Endometrial microvascular endothelial cells (primary cell): Measurements from ENCODE around the gene CLEC2A. TPM values are rescaled to one million over a fixed set of nuclear protein-coding genes. Genes with fewer than 3 reads are reported as not detected.

Experiments used
- total RNA-seq: library from RNA; depleted of rRNA; stranded (reverse); fragments of >200 nt; gene quantifications from one replicate; pipeline ENCODE4 v1.2.3, GENCODE V29; 2015; ENCODE audit errors: inconsistent ontology term

The CLEC2A gene
- total RNA-seq, 1 donor from 2014 or later = not detected

Other genes starting within 250 kb of the CLEC2A start
- gene CLECL1, start 199.3 kb downstream of the CLEC2A start, total RNA-seq = not detected
- 23.8 TPM for gene CD69, start 171.5 kb downstream of the CLEC2A start, total RNA-seq
- 2.1 TPM for gene KLRF1, start 104.9 kb downstream of the CLEC2A start, total RNA-seq
- 30.8 TPM for gene CLEC2B, start 63.0 kb downstream of the CLEC2A start, total RNA-seq
- not detected for gene KLRF2, start 50.9 kb downstream of the CLEC2A start, total RNA-seq
- not detected for gene CLEC12A, start 39.0 kb upstream of the CLEC2A start, total RNA-seq
- gene CLEC1B, start 66.8 kb upstream of the CLEC2A start, total RNA-seq = not detected
- 0.09 TPM for gene CLEC12B, start 78.3 kb upstream of the CLEC2A start, total RNA-seq
- gene CLEC9A, start 98.3 kb upstream of the CLEC2A start, total RNA-seq = not detected
- 54.4 TPM for gene CLEC1A, start 166.6 kb upstream of the CLEC2A start, total RNA-seq
- gene CLEC7A, start 197.8 kb upstream of the CLEC2A start, total RNA-seq = 0.84 TPM
- 1.5 TPM for gene OLR1, start 239.8 kb upstream of the CLEC2A start, total RNA-seq
- gene TMEM52B, start 246.7 kb upstream of the CLEC2A start, total RNA-seq = not detected